ENCODE results near the gene SCYL1. TPM values are rescaled to one million over a fixed set of nuclear protein-coding genes. Genes with fewer than 3 reads are reported as not detected.

SCYL1 gene
- total RNA-seq, 2 experiments from 2014 or later = 66.5 to 78.8 TPM

DNA sequence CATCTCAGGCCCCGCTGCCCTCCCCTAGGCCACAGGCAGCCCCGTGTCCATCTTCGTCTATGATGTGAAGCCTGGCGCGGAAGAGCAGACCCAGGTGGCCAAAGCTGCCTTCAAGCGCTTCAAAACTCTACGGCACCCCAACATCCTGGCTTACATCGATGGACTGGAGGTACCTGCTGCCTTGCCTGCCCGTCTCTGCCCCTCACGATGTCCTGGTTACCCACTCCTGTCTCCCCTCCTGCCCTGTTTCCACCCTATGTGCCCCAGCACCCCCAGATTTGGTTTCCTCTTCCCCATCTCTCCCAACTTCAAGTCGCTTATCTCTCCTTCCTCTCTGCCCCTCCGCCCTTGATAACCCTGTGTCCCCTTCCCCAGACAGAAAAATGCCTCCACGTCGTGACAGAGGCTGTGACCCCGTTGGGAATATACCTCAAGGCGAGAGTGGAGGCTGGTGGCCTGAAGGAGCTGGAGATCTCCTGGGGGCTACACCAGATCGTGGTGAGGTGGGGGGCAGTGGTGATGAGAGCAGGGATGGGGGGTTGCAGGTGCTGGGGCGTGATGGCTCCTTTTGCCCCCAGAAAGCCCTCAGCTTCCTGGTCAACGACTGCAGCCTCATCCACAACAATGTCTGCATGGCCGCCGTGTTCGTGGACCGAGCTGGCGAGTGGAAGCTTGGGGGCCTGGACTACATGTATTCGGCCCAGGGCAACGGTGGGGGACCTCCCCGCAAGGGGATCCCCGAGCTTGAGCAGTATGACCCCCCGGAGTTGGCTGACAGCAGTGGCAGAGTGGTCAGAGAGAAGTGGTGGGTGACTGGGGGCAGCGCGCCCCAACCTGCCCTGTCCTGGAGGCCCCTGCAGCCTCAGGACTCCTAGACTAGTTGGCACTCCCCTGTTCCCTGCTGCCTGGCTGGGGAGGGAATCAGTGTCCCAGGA lies 930 bp downstream of the SCYL1 start:
- ATAC-seq (peak; percentile 11), DNase-seq (no peak)
- Mint-ChIP-seq H3K4me1 (peaks cover 51% of the 10 kb centered on the region), H3K27me3 (no peaks in the 10 kb centered on the region), H3K4me3 (peak overlapping the region; percentile 86), H3K9me3 (ENCODE audit: low read depth) (no peaks in the 10 kb centered on the region), H3K36me3 (ENCODE audit: low read depth) (peaks cover 18% of the 10 kb centered on the region), H3K27ac (peak overlapping the region; percentile 69)
- ChIA-PET POLR2A (interaction anchor here (0.6 to 1.5 kb wide), 5 partner anchors 13 to 105 kb away, joined by 3 to 8 read pairs (median 3); partner anchors contain the start of genes MALAT1 and PCNX3), CTCF (interaction anchor here (0.6 to 3.8 kb wide), 10 partner anchors 15 to 592 kb away, joined by 3 to 26 read pairs (median 4); no protein-coding TSS in a partner anchor)
- intact Hi-C loops (cut with DNase I, micrococcal nuclease) = loop anchor here in 1 of 2 experiments (1.0 to 2.0 kb wide), 7 partner anchors 14 to 476 kb away; partner anchors contain the start of genes BANF1, EIF1AD, MAP3K11 and PCNX3

DNA sequence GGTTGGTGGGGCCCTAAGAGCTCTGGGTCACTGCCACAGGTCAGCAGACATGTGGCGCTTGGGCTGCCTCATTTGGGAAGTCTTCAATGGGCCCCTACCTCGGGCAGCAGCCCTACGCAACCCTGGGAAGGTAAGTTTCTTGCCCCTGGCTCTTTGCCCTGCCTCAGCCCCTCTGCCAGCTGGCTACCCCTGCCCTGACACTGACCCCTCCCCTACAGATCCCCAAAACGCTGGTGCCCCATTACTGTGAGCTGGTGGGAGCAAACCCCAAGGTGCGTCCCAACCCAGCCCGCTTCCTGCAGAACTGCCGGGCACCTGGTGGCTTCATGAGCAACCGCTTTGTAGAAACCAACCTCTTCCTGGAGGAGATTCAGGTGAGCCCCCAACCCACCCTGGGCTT lies 1.9 kb downstream of the SCYL1 start:
- ATAC-seq (no peak), DNase-seq (no peak)
- H3K27ac Mint-ChIP-seq = no peak overlapping the region
- H3K4me3 Mint-ChIP-seq = peak overlapping the region; percentile 86
- peaks cover 48% of the 10 kb centered on the region for H3K4me1 Mint-ChIP-seq
- POLR2A ChIA-PET = interaction anchor here (0.5 kb wide), 1 partner anchor 748 kb away, joined by 3 read pairs; no protein-coding TSS in a partner anchor
- intact Hi-C loops (cut with DNase I, micrococcal nuclease) = no loop called here
- CTCF ChIA-PET = interaction anchor here (0.7 to 3.8 kb wide), 4 partner anchors 9 to 195 kb away, joined by 3 to 26 read pairs (median 3); no protein-coding TSS in a partner anchor
- H3K9me3 Mint-ChIP-seq (ENCODE audit: low read depth) = no peaks in the 10 kb centered on the region
- H3K36me3 Mint-ChIP-seq (ENCODE audit: low read depth) = peaks cover 27% of the 10 kb centered on the region
- H3K27me3 Mint-ChIP-seq = no peaks in the 10 kb centered on the region

DNA sequence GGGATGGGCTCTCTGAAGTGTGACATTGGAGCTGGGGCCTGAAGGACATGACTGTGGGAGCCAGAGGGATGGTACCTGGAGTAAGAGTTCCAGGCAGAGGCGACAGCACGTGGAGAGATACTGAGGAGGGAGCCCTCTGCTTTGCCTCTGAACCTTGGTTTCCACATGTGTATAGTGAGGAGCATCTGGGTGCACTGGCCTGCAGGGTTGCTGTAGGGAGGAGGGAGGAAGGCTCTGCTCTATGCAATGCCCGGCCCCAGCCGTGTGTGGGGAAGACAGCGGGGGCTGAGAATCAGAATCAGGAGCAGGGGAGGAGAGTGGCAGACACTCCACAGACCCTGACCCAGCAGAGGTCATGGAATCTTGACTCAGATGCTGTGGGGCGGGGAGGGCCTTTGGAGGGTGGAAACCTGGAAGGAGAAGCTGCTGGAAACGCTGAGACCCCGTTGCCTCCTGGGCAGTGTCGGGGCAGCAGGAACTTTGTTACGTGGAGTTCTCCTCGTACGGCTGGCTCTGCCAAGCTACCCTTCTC lies 4.0 kb downstream of the SCYL1 start:
- POLR2A ChIA-PET = interaction anchor here (0.5 kb wide), 1 partner anchor 261 kb away, joined by 5 read pairs; no protein-coding TSS in a partner anchor
- intact Hi-C loops (cut with DNase I, micrococcal nuclease) = no loop called here
- H3K4me1 Mint-ChIP-seq = peaks cover 30% of the 10 kb centered on the region
- peaks cover 33% of the 10 kb centered on the region for H3K36me3 Mint-ChIP-seq (ENCODE audit: low read depth)
- DNase-seq (no peak), ATAC-seq (no peak)
- H3K27ac Mint-ChIP-seq = no peak overlapping the region
- no peaks in the 10 kb centered on the region for H3K9me3 Mint-ChIP-seq (ENCODE audit: low read depth)
- CTCF ChIA-PET = interaction anchor here (0.6 to 1.1 kb wide), 3 partner anchors 8 to 42 kb away, joined by 3 to 4 read pairs (median 4); no protein-coding TSS in a partner anchor
- H3K4me3 Mint-ChIP-seq = no peak overlapping the region
- no peaks in the 10 kb centered on the region for H3K27me3 Mint-ChIP-seq

GRCh38 chr11:65529475-65530156 lies 4.7 kb downstream of the SCYL1 start:
- H3K27me3 Mint-ChIP-seq = no peaks in the 10 kb centered on the region
- no peak overlapping the region for H3K4me3 Mint-ChIP-seq
- H3K36me3 Mint-ChIP-seq (ENCODE audit: low read depth) = peaks cover 33% of the 10 kb centered on the region
- ATAC-seq (no peak), DNase-seq (no peak)
- ChIA-PET POLR2A (interaction anchor here (0.6 kb wide), 1 partner anchor 38 kb away, joined by 4 read pairs; no protein-coding TSS in a partner anchor), CTCF (interaction anchor here (0.5 to 2.0 kb wide), 9 partner anchors 9 to 537 kb away, joined by 3 to 4 read pairs (median 3); no protein-coding TSS in a partner anchor)
- H3K4me1 Mint-ChIP-seq = peaks cover 22% of the 10 kb centered on the region
- H3K9me3 Mint-ChIP-seq (ENCODE audit: low read depth) = no peaks in the 10 kb centered on the region
- peak overlapping the region; percentile 26 for H3K27ac Mint-ChIP-seq
- intact Hi-C loops (cut with DNase I, micrococcal nuclease) = no loop called here

- POLR2A ChIA-PET = interaction anchor here (1.2 kb wide), 1 partner anchor 114 kb away, joined by 3 read pairs; no protein-coding TSS in a partner anchor
- intact Hi-C loops (cut with DNase I, micrococcal nuclease) = no loop called here
- CTCF ChIA-PET = interaction anchor here (0.5 to 2.0 kb wide), 7 partner anchors 8 to 536 kb away, joined by 3 to 4 read pairs (median 3); no protein-coding TSS in a partner anchor
- Mint-ChIP-seq H3K9me3 (ENCODE audit: low read depth) (no peaks in the 10 kb centered on the region), H3K27me3 (no peaks in the 10 kb centered on the region), H3K4me3 (no peak overlapping the region), H3K4me1 (peaks cover 22% of the 10 kb centered on the region), H3K36me3 (ENCODE audit: low read depth) (peaks cover 33% of the 10 kb centered on the region), H3K27ac (no peak overlapping the region)
- ATAC-seq (peak; percentile 72), DNase-seq (peak; percentile 54)
Measured at GRCh38 chr11:65530157-65530496, 5.2 kb downstream of the SCYL1 start.

DNA sequence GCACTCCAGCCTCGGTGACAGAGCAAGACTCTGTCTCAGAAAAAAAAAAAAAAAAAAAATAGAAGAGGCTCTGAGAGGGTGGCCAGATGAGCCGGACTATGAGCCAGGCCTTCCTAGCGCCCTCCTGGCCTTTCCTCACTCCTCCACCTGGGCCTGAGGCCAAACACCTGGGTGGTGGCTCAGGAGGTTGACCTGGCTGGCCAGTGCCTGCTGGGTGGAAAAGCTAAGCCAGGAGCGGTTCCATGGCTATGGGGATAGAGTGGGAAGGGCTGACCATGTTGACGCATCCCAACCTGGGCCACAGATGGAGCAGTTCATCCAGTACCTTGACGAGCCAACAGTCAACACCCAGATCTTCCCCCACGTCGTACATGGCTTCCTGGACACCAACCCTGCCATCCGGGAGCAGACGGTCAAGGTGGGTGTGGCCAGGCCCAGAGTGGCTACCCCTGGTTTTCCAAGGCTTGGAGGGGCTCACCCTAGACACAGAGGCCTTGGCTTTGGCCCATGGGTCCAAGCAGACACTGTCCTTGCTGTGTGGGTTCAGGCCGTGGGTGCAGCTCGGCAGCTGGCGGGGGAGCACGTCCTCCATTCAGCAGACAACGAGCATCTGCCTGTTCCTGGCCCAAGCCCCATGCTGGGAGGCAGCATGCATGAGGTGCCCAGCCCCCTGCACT lies 7.6 kb downstream of the SCYL1 start:
- Mint-ChIP-seq H3K4me3 (no peak overlapping the region), H3K9me3 (ENCODE audit: low read depth) (no peaks in the 10 kb centered on the region), H3K27me3 (no peaks in the 10 kb centered on the region), H3K4me1 (peaks cover 7% of the 10 kb centered on the region), H3K27ac (no peak overlapping the region), H3K36me3 (ENCODE audit: low read depth) (peaks cover 24% of the 10 kb centered on the region)
- ATAC-seq (no peak), DNase-seq (no peak)
- POLR2A ChIA-PET = interaction anchor here (1.1 kb wide), 1 partner anchor 107 kb away, joined by 4 read pairs; no protein-coding TSS in a partner anchor
- intact Hi-C loops (cut with DNase I, micrococcal nuclease) = no loop called here
- CTCF ChIA-PET = no interaction called here

DNA sequence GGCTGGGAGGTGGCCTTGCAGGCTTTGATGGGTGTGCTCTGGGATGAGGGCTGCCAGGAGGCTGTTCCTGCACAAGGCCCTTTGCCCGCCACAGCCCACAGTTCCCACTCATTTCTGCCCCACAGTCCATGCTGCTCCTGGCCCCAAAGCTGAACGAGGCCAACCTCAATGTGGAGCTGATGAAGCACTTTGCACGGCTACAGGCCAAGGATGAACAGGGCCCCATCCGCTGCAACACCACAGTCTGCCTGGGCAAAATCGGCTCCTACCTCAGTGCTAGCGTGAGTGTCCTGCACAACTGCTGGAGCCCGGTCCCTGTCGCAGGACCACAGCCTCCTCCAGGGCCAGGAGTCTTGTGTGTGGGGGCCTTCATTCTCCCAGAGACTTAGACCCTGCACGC lies 10.2 kb downstream of the SCYL1 start:
- Mint-ChIP-seq H3K4me3 (no peak overlapping the region), H3K4me1 (no peaks in the 10 kb centered on the region), H3K27ac (peak overlapping the region; percentile 2), H3K27me3 (no peaks in the 10 kb centered on the region), H3K36me3 (ENCODE audit: low read depth) (peaks cover 24% of the 10 kb centered on the region), H3K9me3 (ENCODE audit: low read depth) (no peaks in the 10 kb centered on the region)
- CTCF ChIA-PET = no interaction called here
- intact Hi-C loops (cut with DNase I, micrococcal nuclease) = no loop called here
- POLR2A ChIA-PET = interaction anchor here (0.5 to 0.6 kb wide), 2 partner anchors 52 to 148 kb away, joined by 3 read pairs; no protein-coding TSS in a partner anchor
- DNase-seq (no peak), ATAC-seq (no peak)

- no peak for DNase-seq
Measured at GRCh38 chr11:65536412-65537295, 11.8 kb downstream of the SCYL1 start.

GRCh38 chr11:65537296-65537597 lies 12.4 kb downstream of the SCYL1 start:
- H3K4me3 Mint-ChIP-seq = no peak overlapping the region
- no peaks in the 10 kb centered on the region for H3K9me3 Mint-ChIP-seq (ENCODE audit: low read depth)
- DNase-seq (no peak), ATAC-seq (no peak)
- no peaks in the 10 kb centered on the region for H3K27me3 Mint-ChIP-seq
- H3K4me1 Mint-ChIP-seq = peaks cover 10% of the 10 kb centered on the region
- CTCF ChIA-PET = interaction anchor here (0.6 to 1.0 kb wide), 3 partner anchors 111 to 221 kb away, joined by 3 read pairs; no protein-coding TSS in a partner anchor
- intact Hi-C loops (cut with DNase I, micrococcal nuclease) = no loop called here
- H3K27ac Mint-ChIP-seq = no peak overlapping the region
- H3K36me3 Mint-ChIP-seq (ENCODE audit: low read depth) = peaks cover 13% of the 10 kb centered on the region
- POLR2A ChIA-PET = interaction anchor here (0.9 kb wide), 1 partner anchor 38 kb away, joined by 3 read pairs; no protein-coding TSS in a partner anchor

More at GRCh38 chr11:65536412-65537295, 11.8 kb downstream of the SCYL1 start:
- Mint-ChIP-seq H3K36me3 (ENCODE audit: low read depth) (peaks cover 17% of the 10 kb centered on the region), H3K4me1 (peaks cover 6% of the 10 kb centered on the region), H3K4me3 (no peak overlapping the region), H3K27me3 (no peaks in the 10 kb centered on the region), H3K9me3 (ENCODE audit: low read depth) (no peaks in the 10 kb centered on the region), H3K27ac (no peak overlapping the region)
- ATAC-seq = no peak
- intact Hi-C loops (cut with DNase I, micrococcal nuclease) = no loop called here
- ChIA-PET CTCF (interaction anchor here (0.6 to 1.3 kb wide), 4 partner anchors 9 to 220 kb away, joined by 3 to 4 read pairs (median 3); no protein-coding TSS in a partner anchor), POLR2A (interaction anchor here (0.5 to 0.9 kb wide), 4 partner anchors 37 to 316 kb away, joined by 3 read pairs; no protein-coding TSS in a partner anchor)
